Esophagus squamous epithelium (tissue), 4 donors: ENCODE results near the gene TARM1.

ENCODE experiments used
- CTCF ChIP-seq, 6 experiments: fragments of 450-650 bp in 4 of 6; fragments of 200-600 bp in 2 of 6; sonication (generic) in 2 of 6; IDR thresholded peaks; one replicate each; pipeline ENCODE4 v1.5.1; 2016 to 2019; ENCODE audit warnings: antibody characterized with exemption in 6 of 6, mild to moderate bottlenecking in 4 of 6, moderate library complexity in 4 of 6
- POLR2A ChIP-seq, 4 donors: fragments of 450-650 bp; IDR thresholded peaks; one replicate each; pipeline ENCODE4 v1.6.1; 2017; ENCODE audit warnings: antibody characterized with exemption in 4 of 4, mild to moderate bottlenecking in 4 of 4, moderate library complexity in 3 of 4

GRCh38 chr19:54106716-54107115 is 25.6 kb upstream of the TARM1 start:
- TF ChIP-seq CTCF (IDR thresholded peaks at IDR 0.05), result no peak
- no peak for TF ChIP-seq POLR2A (IDR thresholded peaks at IDR 0.05)
